DMS 273 treated with DMSO at 0.1 percent for 48 hours (cell line): Measurements from ENCODE around the gene SLC39A1.

Experiments
- DNase-seq: peaks from one replicate; lab custom pipeline; 2025; lab: John Stamatoyannopoulos, UW

The SLC39A1 gene

DNA sequence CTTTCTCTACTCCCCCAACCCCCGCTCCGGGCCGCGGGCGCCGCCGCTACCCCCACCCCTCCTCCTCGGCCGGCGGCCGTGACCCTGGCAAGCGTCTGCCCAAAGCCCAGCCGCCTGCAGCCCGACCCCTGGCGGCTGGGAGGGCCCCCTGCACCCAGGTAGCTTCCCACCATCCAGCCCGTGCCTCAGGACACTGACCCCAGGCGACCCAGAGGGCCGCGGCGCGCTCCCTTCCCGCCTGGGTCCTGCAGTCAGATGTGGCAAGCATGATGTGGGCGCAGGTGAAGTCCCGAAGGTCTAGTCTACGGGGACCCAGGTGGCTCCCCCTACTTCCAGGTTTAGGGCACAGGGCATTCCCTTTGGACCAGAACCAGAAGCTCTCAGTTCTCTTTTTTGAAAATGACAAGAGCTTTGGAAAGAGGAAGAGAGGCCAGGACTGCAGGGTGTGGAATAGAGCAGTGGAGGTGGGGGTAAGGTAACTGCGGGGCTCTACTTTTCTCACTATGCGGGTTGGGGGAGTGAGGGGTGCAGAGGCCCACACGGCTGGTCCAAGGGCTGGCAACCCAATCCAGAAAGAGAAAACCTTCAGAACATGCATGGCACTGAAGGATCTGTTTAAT lies 16.6 kb downstream of the SLC39A1 start, which contains the start of gene DENND4B:
DENND4B (minus strand) TSS at position 97 of the 620 bp plus-strand sequence. CDS start 2,344 bp downstream, outside the sequence.
- peak; percentile 19 for DNase-seq

GRCh38 chr1:153945795-153946621 lies 17.3 kb downstream of the SLC39A1 start:
- peak; percentile 18 for DNase-seq

GRCh38 chr1:153945131-153945794 lies 18.1 kb downstream of the SLC39A1 start:
- DNase-seq = no peak

- no peak for DNase-seq
Measured at GRCh38 chr1:153944827-153945117, 18.6 kb downstream of the SLC39A1 start.

DNA sequence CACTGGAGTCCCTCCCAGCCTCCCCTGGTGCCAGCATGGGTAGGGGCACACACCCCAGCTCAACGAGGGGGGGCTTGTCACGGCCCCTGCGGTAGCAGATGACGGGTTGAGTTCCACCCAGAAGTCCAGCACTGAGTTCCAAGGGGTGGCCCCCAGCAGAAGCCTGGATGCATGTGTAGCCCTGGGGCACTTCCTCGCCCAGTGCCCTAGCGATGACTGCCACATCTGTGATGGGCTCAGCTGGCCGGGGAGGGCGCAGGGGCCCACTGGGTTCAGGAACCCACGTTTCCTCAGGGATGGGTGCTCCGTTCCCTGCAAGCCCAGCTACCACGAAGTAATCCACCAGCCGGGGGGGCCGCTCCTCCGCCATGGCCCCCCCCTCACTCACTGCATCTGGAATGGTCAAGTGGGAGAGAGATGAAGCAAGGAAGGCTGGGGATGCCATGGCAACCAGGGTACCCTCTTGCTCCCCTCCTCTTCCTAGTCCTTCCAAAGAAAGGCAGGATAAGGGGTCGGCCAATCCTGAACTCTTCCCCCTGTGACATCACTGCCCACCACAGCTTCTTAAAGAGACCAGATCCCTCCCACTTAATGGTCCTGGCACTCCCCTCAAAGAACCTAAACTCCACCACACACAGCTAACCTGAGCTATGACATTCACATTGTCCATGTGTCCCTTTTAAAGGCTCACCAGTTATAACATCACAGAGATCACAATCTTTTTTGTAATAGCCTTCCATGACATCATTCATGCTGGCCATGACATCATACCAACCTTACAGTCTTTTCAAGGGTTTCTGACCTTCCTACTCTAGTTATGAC lies 19.1 kb downstream of the SLC39A1 start:
- DNase-seq = no peak

- no peak for DNase-seq
Measured at GRCh38 chr1:153942766-153943549, 20.4 kb downstream of the SLC39A1 start.

GRCh38 chr1:153941826-153942725 lies 21.3 kb downstream of the SLC39A1 start:
- no peak for DNase-seq

DNA sequence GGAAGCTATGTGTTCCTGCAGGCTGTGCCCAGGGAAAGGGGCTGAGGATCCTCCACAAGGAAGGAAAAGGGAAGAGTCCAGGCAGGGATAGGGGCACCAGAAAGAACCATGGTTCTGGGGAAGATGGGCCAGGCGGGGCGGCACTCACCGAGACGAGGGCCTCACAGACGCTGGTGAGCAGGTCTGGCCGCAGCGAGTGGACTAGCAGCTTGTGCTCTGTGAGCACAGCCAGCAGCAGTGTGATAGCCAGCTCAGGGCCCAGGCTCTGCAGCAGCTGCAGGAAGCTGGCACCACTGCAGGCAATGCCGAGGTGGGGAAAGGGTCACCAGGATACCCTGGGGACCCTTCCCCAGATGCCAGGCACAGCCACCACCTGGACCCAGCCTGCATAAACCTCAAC lies 22.6 kb downstream of the SLC39A1 start:
- no peak for DNase-seq

DNA sequence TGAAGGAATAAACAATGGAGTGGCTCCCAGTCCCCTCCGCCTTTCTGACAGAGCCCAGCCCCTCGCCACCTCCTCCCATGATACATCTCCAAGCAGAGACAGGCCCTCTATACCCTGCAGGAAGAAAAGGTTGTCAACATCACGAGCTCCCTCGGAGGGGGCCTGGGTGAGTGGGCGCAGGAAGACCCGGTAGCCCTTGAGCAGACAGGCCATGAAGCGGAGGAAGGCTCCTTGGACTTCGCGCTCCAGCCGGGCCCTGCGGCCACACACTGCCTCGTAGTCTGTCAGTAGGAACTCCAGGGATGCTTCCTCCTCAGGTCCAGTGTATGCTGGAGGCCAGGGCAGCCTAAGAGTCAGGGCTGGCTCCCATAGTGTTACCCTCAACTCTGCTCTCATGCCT lies 23.9 kb downstream of the SLC39A1 start:
- no peak for DNase-seq

- no peak for DNase-seq
Measured at GRCh38 chr1:153938996-153939395, 24.3 kb downstream of the SLC39A1 start.

DNA sequence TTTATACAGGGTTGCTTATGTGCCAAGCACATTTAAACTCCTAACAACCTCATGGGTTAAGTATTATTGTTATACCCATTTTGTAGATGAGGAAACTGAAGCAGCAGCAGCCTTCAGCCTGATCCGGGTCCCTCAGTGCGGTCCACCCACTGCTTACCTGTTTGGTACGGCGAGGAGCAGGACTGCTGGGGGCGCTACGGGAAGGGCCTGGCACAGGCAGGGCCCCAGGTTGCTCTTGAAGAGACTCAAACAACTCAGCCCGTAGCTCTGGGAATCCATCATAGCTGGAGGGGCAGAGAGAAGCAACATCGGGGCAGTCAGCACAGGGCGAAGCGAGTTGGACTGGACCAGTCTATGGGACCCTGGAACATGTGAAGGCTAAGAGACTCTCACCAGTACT lies 26.0 kb downstream of the SLC39A1 start:
- DNase-seq = no peak

GRCh38 chr1:153936011-153936802 lies 27.1 kb downstream of the SLC39A1 start:
- DNase-seq = no peak

DNA sequence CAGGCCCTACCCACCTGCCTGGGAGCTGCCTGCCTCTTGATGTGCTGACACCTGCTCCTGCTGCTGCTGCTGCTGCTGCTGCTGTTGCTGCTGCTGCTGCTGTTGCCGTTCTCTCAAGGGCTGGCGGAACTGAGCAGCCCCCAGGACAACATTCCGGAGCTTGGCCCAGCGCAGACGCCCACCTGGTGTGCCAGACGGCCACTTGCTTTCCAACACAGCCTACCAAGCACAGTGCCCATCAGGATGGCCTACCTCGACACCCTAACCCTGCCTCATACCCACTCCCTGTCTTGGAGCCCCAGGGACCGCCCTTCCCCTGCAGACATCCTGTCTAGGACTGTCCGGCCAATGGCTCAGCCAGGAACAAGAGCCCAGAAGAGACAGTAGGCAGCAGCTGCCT lies 28.6 kb downstream of the SLC39A1 start:
- DNase-seq = no peak

- no peak for DNase-seq
Measured at GRCh38 chr1:153933955-153934354, 29.4 kb downstream of the SLC39A1 start.

GRCh38 chr1:153933430-153933829 lies 29.9 kb downstream of the SLC39A1 start:
- DNase-seq = no peak

- DNase-seq = no peak
Measured at GRCh38 chr1:153932156-153933131, 30.9 kb downstream of the SLC39A1 start.

DNA sequence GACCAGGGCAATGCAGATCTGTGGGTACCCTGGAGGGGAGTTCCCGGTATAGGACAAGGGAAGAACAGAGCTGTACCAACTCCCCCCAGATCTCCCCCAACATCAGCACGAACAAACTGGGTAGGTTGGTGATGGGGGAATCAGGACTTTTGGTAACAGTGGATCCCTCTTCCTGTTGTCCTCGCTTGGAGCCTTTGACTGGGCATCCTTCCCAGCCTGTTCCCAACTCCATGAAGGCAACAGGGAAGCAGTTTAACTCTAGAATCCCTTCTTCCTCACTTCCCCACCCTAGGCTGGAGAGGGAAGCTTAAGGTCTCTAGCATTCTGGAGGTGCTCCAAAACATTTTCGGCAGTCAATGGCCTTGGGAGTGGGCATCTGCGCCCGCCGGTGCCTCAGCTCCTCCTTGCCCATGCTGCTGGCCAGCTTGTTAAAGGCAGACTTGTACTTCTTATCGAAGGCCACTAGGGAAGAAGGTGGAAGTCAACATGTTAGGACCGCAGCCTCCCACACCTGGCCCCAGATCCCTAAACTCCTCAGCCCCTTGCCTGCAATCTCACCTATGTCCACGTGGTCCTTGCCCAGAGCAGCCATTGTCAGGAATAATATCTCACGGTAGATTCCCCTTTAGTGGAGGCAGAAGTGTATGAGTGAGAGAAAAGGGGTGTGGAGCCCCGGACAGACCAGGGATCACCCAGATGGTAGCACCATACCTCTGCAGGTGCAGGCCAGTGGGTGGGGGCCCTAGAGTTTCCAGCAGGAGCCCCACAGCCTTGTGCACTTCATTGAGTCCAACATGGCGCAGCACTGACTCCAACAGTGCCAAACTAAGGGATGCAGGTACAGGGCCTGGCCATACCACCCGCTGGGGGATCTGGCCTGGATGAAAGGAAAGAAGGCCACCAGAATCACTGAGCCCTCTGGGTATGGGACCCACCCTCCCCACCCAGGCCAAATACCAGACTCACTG lies 33.1 kb downstream of the SLC39A1 start:
- no peak for DNase-seq
